Choroid plexus epithelial cell (primary cell): ENCODE data around the gene CCDC134.

Experiments
- DNase-seq: peaks from one replicate; pipeline ENCODE4 v3.0.0-alpha.2; 2010; ENCODE audit warnings: low read depth
- H3K4me3 ChIP-seq: 2 replicates; pipeline ENCODE4 v1.5.1; 2011; ENCODE audit warnings: low read depth, mild to moderate bottlenecking, control low read depth, low read length, moderate library complexity
- CTCF ChIP-seq: conservative IDR thresholded peaks from 2 replicates; pipeline ENCODE4 v1.5.1; 2011; ENCODE audit warnings: low read depth, mild to moderate bottlenecking, control low read depth, inconsistent platforms, low read length, moderate library complexity

The CCDC134 gene

DNA sequence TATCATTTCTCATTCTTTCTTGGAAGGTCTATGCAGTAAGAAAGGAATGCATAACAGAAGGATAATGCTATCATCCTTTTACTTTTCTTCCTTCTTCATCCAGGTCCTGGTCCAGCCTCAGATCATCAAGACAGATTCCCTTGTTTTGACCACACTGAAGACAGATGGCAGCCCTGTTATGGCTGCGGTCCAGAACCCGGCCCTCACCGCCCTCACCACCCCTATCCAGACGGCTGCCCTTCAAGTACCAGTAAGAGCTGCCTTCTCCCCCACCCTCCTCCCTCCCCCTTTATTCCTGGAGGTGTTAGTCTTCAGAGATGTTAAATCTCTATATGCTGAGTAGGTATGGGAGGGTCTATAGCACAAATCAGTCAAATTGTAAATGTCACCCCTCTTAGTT is 70.3 kb downstream of the CCDC134 start:
- no peak for DNase-seq
- H3K4me3 ChIP-seq: no peak overlapping the region
- no peak for TF ChIP-seq CTCF

DNA sequence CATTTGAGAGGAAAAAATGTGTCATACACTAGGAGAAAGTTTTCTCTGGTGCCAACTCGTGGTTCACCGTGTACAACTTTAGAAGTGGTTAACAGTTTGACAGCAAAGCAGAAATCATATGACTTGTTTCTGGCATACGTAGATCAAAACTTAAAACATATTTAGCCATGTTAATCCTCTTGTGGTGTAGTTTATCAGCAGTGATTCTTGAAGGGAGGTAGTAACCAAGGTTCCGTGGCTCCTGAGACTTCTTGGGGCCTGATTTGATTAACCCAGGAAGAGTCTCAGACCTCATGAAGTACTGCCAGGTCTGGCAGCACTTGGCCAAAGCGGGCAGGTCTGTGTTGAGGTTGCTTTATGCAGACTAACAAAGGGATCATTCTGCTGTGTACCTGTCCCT is 72.9 kb downstream of the CCDC134 start:
- H3K4me3 ChIP-seq: no peak overlapping the region
- DNase-seq: no peak
- no peak for TF ChIP-seq CTCF

DNA sequence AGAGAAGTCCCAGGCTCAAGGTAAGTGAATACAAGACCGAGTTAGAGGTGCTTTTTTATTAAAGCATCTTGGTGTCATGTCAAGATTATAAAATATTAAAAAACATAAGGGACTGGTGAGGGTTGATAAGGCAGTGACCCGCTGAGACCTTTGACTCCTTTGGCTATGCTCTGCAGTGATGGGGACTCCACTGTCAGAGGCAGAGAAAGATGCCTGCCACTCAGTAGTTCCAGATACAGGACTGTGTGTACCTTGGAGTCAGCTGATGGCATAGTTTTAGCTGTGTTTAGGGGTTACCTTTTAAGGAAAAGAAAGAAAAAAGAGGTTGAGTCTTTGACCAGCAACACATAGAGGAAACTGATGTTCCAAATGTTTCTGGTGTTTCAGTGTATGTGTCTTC is 73.6 kb downstream of the CCDC134 start:
- no peak for DNase-seq
- no peak overlapping the region for H3K4me3 ChIP-seq
- no peak for TF ChIP-seq CTCF

- no peak for DNase-seq
- no peak overlapping the region for H3K4me3 ChIP-seq
- TF ChIP-seq CTCF: no peak
Measured at GRCh38 chr22:41875531-41876270, 75.2 kb downstream of the CCDC134 start.
